HL-60 (cell line): ENCODE measurements around the gene BMPER.
A peak's percentile ranks its signal among the peaks of the same experiment; 100 is the strongest.

ENCODE experiments used
- DNase-seq, 2 experiments: peaks; one replicate each; pipeline ENCODE4 v3.0.0-alpha.2; 2010 to 2020; ENCODE audit warnings: low read depth in 1 of 2, low spot score in 1 of 2
- H3K27ac ChIP-seq: fragments of 250-450 bp; sonication (Bioruptor Pico); replicated peaks from 2 replicates; pipeline ENCODE4 v1.5.1; 2020; ENCODE audit warnings: mild to moderate bottlenecking, moderate library complexity
- H3K27me3 ChIP-seq: fragments of 250-450 bp; sonication (Bioruptor Pico); 2 replicates; pipeline ENCODE4 v1.5.1; 2021; ENCODE audit warnings: mild to moderate bottlenecking, moderate library complexity; ENCODE audit not compliant: insufficient read depth, poor library complexity, severe bottlenecking
- H3K4me3 ChIP-seq: replicated peaks from 2 replicates; pipeline ENCODE4 v1.5.1; 2011; ENCODE audit warnings: mild to moderate bottlenecking, control low read depth, low read length; ENCODE audit not compliant: insufficient read depth
- CTCF ChIP-seq: IDR thresholded peaks from one replicate; pipeline ENCODE4 v1.5.1; 2011; ENCODE audit warnings: low read length, control low read depth, inconsistent platforms; ENCODE audit not compliant: insufficient read depth
- GABPA ChIP-seq: IDR thresholded peaks from 2 replicates; pipeline ENCODE4 v1.6.1; 2012; ENCODE audit warnings: low read depth
- POLR2AphosphoS5 ChIP-seq: IDR thresholded peaks from 2 replicates; pipeline ENCODE4 v1.6.1; 2012; ENCODE audit warnings: low read depth
- REST ChIP-seq: IDR thresholded peaks from 2 replicates; pipeline ENCODE4 v1.6.1; 2012; ENCODE audit warnings: low read depth; ENCODE audit not compliant: insufficient replicate concordance
- SPI1 ChIP-seq: IDR thresholded peaks from 2 replicates; pipeline ENCODE4 v1.6.1; 2012; ENCODE audit warnings: low read depth, mild to moderate bottlenecking, borderline replicate concordance

Gene BMPER

GRCh38 chr7:34090816-34091215 lies 185.5 kb downstream of the BMPER start:
- TF ChIP-seq GABPA (no peak), REST (no peak), CTCF (no peak), POLR2AphosphoS5 (no peak), SPI1 (no peak)
- Histone ChIP-seq H3K27me3 (peaks cover 2% of the 10 kb centered on the region), H3K4me3 (no peak overlapping the region), H3K27ac (no peak overlapping the region)
- no peak for DNase-seq

GRCh38 chr7:34091321-34091917 lies 186.1 kb downstream of the BMPER start:
- Histone ChIP-seq H3K27me3 (peaks cover 2% of the 10 kb centered on the region), H3K4me3 (no peak overlapping the region), H3K27ac (no peak overlapping the region)
- no peak for TF ChIP-seq SPI1
- no peak for TF ChIP-seq POLR2AphosphoS5
- peak; percentile 51 for TF ChIP-seq CTCF
- TF ChIP-seq GABPA: no peak
- peak in 1 of 2 experiments; percentile 24 for DNase-seq

- H3K27me3 ChIP-seq: peaks cover 2% of the 10 kb centered on the region
- TF ChIP-seq GABPA: no peak
- no peak for TF ChIP-seq REST
- no peak for TF ChIP-seq CTCF
- no peak for TF ChIP-seq SPI1
- no peak for TF ChIP-seq POLR2AphosphoS5
- H3K27ac ChIP-seq: no peak overlapping the region
- DNase-seq: no peak
- H3K4me3 ChIP-seq: no peak overlapping the region
Measured at GRCh38 chr7:34093276-34093675, 187.9 kb downstream of the BMPER start.

- no peak for TF ChIP-seq POLR2AphosphoS5
- no peak for TF ChIP-seq SPI1
- TF ChIP-seq REST: no peak
- TF ChIP-seq GABPA: no peak
- TF ChIP-seq CTCF: no peak
- no peak for DNase-seq
- Histone ChIP-seq H3K27ac (no peak overlapping the region), H3K27me3 (no peaks in the 10 kb centered on the region), H3K4me3 (no peak overlapping the region)
Measured at GRCh38 chr7:34096198-34096651, 190.9 kb downstream of the BMPER start.
